SKM-1 treated with dmso at 0.1 percent for 144 hours (cell line): Measurements from ENCODE around the gene RBMS1.

Experiments used
- DNase-seq: peaks from one replicate; lab custom pipeline; 2025; ENCODE audit not compliant: unreplicated experiment; lab: John Stamatoyannopoulos, UW

Gene RBMS1

GRCh38 chr2:160337728-160338127, 155.9 kb downstream of the RBMS1 start:
- DNase-seq = no peak

- no peak for DNase-seq
Observed at GRCh38 chr2:160336635-160337034, 157.0 kb downstream of the RBMS1 start.

GRCh38 chr2:160336105-160336504, 157.5 kb downstream of the RBMS1 start:
- DNase-seq = no peak

DNA sequence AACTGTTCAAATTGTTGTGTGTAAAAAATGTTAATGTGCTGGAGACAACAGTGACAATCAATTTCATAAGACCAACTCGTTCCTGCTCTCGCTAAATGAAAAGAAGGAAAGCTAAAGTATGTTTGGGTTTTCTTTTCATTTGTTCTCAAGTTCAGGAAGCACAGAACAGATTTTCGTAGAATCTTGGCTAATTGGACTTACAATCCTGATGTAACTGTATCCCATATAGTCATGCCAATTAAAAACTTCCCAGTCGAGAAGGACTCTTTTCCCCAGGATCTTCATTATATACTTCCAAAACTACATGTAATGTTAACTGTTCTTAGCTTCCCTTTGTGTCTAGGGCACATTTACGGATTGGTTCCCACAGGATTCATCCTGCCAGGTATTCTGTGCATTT, 158.2 kb downstream of the RBMS1 start:
- no peak for DNase-seq

DNA sequence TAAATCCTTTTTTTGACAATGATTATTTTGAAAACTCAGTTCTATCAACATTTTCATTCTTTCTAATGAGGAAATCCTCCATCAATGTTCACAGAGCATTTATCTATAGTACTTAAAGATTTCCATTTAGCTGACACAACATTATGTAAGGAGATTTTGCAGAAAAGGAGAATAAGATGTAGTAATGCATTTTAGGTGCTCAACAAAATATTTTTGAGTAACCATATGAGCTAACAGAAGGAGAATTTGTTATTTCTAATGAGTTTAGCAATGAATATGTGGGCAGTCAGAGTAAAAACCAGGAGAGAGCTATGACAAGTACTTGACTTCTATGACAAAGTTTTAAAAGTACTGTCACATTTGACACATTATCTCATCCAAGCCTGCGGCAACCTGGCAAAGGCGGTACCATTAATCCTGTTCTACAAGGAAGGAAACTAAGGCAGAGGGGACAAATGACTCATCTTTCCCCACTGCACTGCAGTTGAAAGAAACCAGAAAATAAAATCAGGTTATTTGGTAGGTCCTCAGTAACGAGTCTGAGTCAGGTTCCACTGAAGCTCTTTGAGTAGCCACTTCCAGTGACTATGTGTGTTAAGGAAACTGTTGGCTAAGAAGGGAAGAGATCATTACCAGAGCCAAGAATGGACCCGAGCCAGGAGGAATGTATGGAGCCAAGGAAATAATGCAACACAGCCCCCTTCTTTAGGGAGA, 159.4 kb downstream of the RBMS1 start:
- no peak for DNase-seq

DNA sequence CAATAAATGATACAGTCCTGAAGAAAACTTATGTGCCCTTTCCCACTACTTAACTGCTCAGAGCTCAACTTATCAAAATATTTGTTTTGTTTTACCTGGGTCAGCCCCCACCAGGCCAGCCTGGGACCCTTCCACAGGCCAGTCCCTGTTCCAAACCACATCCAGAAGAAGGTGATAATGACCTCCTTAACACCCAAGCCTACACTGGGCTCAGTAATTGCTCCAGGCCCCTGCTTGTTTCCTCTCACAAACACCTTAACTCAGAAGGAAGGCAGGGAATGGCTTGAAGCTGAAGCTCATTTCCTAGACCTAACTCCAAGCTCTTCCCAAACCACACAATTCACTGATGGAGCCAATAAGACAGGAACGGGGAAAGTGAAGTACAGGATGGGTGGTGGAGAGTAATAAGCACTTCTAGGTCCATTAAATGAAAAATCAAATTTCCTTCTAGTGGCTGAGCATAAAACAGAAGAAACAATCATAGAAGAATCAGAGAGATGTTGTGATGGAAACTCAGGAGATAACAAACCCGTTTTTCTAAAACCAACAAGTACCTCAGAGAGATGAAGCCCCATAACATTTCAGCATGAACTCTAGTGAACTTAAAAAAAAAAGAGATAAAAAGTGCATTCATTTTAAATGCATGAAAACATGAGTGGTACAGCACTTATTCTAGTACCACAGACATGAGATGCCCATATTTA, 160.1 kb downstream of the RBMS1 start:
- no peak for DNase-seq

- peak; percentile 7 for DNase-seq
Observed at GRCh38 chr2:160332318-160332717, 161.3 kb downstream of the RBMS1 start.

GRCh38 chr2:160331258-160332025, 162.2 kb downstream of the RBMS1 start:
- no peak for DNase-seq

GRCh38 chr2:160328811-160329527, 164.6 kb downstream of the RBMS1 start:
- no peak for DNase-seq

- DNase-seq = no peak
Observed at GRCh38 chr2:160326786-160327185, 166.8 kb downstream of the RBMS1 start.

DNA sequence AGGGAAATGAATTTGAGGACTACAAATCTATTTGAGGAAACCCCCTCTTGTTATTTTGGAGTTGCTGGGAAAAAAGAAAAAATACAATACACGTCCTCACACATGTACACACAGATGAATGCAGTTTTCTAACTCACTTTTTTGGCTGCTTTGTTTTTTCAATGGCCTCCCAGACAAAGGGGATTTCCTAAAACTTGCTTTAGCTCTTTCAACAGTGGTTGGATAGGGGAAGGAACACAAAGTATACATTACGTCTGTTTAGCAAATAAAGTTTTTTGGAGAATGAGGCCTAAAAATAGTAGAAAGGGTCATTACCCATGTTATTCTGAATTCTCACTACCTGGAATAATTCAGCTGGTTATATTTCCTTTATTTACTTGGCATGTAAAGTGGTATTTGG, 168.2 kb downstream of the RBMS1 start:
- no peak for DNase-seq

DNA sequence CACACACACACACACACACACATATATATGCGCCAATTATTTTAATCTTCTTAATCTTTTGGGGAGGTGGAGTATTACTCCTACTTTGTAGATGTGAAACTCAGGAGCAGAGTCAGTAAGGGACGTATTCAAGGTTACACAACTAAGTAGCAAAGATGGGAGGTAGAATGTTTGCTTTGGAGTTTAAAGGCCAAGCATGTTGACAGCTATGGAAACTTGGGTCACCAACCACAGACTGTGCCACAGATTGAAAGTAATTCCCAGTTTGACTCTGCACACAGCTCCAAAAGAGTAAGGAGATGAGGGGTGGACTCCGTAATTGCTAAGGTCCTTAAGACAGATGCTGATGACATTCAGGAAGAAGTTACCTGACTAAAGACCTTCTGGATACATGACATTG, 168.7 kb downstream of the RBMS1 start:
- DNase-seq = no peak

GRCh38 chr2:160324161-160324800, 169.3 kb downstream of the RBMS1 start:
- DNase-seq = peak; percentile 22

GRCh38 chr2:160322320-160322719, 171.3 kb downstream of the RBMS1 start:
- no peak for DNase-seq

DNA sequence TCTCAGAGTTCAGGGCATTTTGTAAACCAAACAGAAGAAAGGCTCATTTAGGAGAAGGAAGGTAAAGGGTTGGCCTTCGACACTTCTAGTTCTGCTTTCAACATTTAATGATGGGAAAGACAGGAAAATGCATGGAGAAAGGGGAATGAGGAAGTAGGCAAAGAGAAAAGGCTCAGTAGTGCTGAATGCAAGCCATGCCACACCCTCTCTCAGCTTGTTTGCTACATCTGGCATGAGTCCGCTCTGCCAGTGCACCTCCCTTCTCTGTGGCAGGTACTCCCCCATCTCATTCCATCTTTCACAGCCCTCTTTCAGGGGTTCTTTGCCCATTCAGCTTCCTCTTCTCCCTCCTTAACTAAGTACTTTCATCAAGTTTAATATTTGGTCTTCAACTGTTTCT, 172.6 kb downstream of the RBMS1 start:
- DNase-seq = no peak

GRCh38 chr2:160319700-160320099, 173.9 kb downstream of the RBMS1 start:
- DNase-seq = no peak

DNA sequence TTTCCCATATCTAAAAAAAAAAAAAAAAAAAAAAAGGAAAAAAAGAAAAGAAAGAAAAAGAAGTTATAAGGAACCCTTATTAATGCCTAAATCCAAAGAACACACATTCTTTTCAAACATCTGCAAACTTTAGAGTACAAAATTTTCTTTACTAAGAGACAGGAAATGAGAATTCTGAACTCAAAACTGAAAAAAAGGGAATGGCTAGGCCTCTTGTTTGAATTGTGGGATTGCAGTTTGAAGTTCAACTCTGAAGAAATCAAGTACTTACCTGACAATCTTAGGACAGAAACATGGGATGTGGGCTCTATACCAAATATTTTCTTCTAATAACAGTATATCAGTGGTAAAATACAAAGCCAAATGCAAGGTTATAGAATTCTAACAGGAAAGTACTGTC, 175.4 kb downstream of the RBMS1 start:
- no peak for DNase-seq

DNA sequence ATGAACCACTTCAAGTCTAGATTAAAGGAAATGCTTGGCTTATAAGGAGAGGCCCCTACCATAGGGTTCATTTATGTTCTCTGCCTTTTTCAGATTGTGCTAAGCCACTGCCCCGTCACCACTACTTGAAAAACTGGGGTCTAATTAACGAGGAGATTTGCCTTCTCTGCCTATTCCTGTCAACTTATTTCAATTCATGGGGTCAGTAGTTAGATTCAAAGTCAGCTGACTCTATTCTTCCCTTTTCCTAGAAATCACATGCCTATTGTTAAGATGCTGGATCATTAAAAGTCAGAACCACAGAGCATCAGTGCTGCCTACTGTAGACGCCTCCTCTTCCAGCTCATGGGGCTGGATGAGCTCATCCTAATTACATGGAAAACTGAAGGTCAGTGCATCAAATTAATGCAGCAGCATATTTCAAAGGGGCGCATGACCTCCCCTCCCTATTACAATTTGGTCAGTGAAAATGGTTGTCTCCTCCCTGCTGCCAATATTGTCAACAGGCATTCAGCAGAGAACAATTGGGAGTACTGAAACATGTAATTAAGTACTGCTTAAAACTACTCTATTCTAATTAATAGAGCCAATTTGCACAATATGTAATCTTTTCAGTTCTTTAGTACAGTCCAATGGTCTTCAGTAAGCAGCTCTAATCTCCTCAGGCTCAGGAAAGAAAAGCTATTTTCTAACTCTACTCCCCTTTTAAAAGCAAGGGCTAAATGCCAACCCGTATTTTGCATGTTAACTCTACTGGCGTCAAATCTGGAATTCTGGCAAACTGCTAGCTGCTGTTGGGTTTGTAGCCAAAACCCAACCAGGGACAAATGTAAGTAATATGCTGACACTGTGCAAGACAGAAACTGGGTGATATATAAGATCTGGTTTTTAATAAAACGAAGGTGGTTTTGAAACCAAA, 176.2 kb downstream of the RBMS1 start:
- no peak for DNase-seq

- no peak for DNase-seq
Observed at GRCh38 chr2:160315337-160315736, 178.3 kb downstream of the RBMS1 start.
